22Rv1 (cell line): Measurements from ENCODE around the gene RNF130.

Experiments
- CTCF ChIP-seq: fragments of 450-650 bp; IDR thresholded peaks from 2 replicates; pipeline ENCODE4 v1.5.1; 2017; ENCODE audit warnings: mild to moderate bottlenecking
- ZFX ChIP-seq: fragments of 450-650 bp; IDR thresholded peaks from 2 replicates; pipeline ENCODE4 v1.6.1; 2017; ENCODE audit warnings: antibody characterized with exemption, borderline replicate concordance

- TF ChIP-seq CTCF (no peak), ZFX (no peak)
These were observed 13.3 kb upstream of the RNF130 start for GRCh38 chr5:180084638-180085561.
